MM.1S (cell line): Measurements from ENCODE around the gene NGRN.
A peak's percentile ranks its signal among the peaks of the same experiment; 100 is the strongest.
"Not testable (repeated sequence)": the region's sequence is repeated elsewhere in the genome, so short reads cannot be mapped to it uniquely, and the experiment has no call there.

Experiments used
- DNase-seq: peaks from one replicate; pipeline ENCODE4 v3.0.0-alpha.2; 2015
- H2AFZ ChIP-seq: fragments of 300-600 bp; sonication (generic); 2 replicates; pipeline ENCODE4 v1.6.0; 2016; ENCODE audit warnings: antibody characterized with exemption, low read length
- H3F3A ChIP-seq: fragments of 300-600 bp; sonication (generic); 2 replicates; pipeline ENCODE4 v1.6.1; 2016; ENCODE audit warnings: mild to moderate bottlenecking, antibody characterized with exemption, low read length, moderate library complexity, mixed read lengths; ENCODE audit not compliant: insufficient read depth
- H3K27ac ChIP-seq: fragments of 300-600 bp; sonication (generic); 2 replicates; pipeline ENCODE4 v1.5.1; 2016; ENCODE audit warnings: mild to moderate bottlenecking, low read length
- H3K27me3 ChIP-seq: fragments of 300-600 bp; sonication (generic); replicated peaks from 2 replicates; pipeline ENCODE4 v1.6.0; 2016; ENCODE audit warnings: low read length; ENCODE audit not compliant: insufficient read depth
- H3K36me3 ChIP-seq: fragments of 300-600 bp; sonication (generic); replicated peaks from 2 replicates; pipeline ENCODE4 v1.6.1; 2016; ENCODE audit warnings: mild to moderate bottlenecking, low read length, mixed read lengths; ENCODE audit not compliant: insufficient read depth
- H3K4me1 ChIP-seq: fragments of 300-600 bp; sonication (generic); 2 replicates; pipeline ENCODE4 v1.6.1; 2016; ENCODE audit warnings: low read length, mixed read lengths
- H3K4me2 ChIP-seq: fragments of 300-600 bp; sonication (generic); 2 replicates; pipeline ENCODE4 v1.6.0; 2016; ENCODE audit warnings: low read depth, low read length
- H3K4me3 ChIP-seq: fragments of 300-600 bp; sonication (generic); 2 replicates; pipeline ENCODE4 v1.5.1; 2016; ENCODE audit warnings: low read length, mixed read lengths
- H3K79me2 ChIP-seq: fragments of 300-600 bp; sonication (generic); 2 replicates; pipeline ENCODE4 v1.6.1; 2016; ENCODE audit warnings: mixed run types, low read length, mixed read lengths
- H3K9ac ChIP-seq: fragments of 300-600 bp; sonication (generic); 2 replicates; pipeline ENCODE4 v1.6.1; 2016; ENCODE audit warnings: low read length, mixed read lengths
- H3K9me2 ChIP-seq: fragments of 300-600 bp; sonication (generic); replicated peaks from 2 replicates; pipeline ENCODE4 v1.6.1; 2016; ENCODE audit warnings: mild to moderate bottlenecking, low read length, mixed read lengths; ENCODE audit not compliant: insufficient read depth
- H3K9me3 ChIP-seq: fragments of 300-600 bp; sonication (generic); replicated peaks from 2 replicates; pipeline ENCODE4 v1.6.1; 2016; ENCODE audit warnings: mild to moderate bottlenecking, low read length, mixed read lengths; ENCODE audit not compliant: insufficient read depth
- H4K20me1 ChIP-seq: fragments of 300-600 bp; sonication (generic); 2 replicates; pipeline ENCODE4 v1.6.1; 2016; ENCODE audit warnings: mild to moderate bottlenecking, low read length, moderate library complexity, mixed read lengths; ENCODE audit not compliant: insufficient read depth
- CTCF ChIP-seq: fragments of 300-600 bp; sonication (generic); IDR thresholded peaks from 2 replicates; pipeline ENCODE4 v1.5.1; 2016; ENCODE audit warnings: antibody characterized with exemption, low read length, mixed read lengths
- EZH2 ChIP-seq: fragments of 300-600 bp; sonication (generic); optimal IDR thresholded peaks from 2 replicates; pipeline ENCODE3; 2017; ENCODE audit warnings: low read depth, mild to moderate bottlenecking, antibody characterized with exemption, low read length, mixed read lengths
- EZH2phosphoT487 ChIP-seq: fragments of 300-600 bp; sonication (generic); IDR thresholded peaks from 2 replicates; pipeline ENCODE4 v1.6.1; 2018; ENCODE audit warnings: antibody characterized with exemption, low read length

Gene NGRN

GRCh38 chr15:90294601-90295269 lies 29.3 kb downstream of the NGRN start:
- Histone ChIP-seq H3K4me3 (no peak overlapping the region), H3K4me2 (no peak overlapping the region), H3K9me2 (no peaks in the 10 kb centered on the region), H3K4me1 (peaks cover 5% of the 10 kb centered on the region; the same call in 1 of the 2 replicates), H3F3A (peaks cover 12% of the 10 kb centered on the region), H3K9ac (no peak overlapping the region), H2AFZ (no peak overlapping the region), H3K27me3 (peaks cover 10% of the 10 kb centered on the region), H3K36me3 (no peaks in the 10 kb centered on the region), H3K27ac (no peak overlapping the region), H3K79me2 (no peaks in the 10 kb centered on the region), H3K9me3 (no peaks in the 10 kb centered on the region), H4K20me1 (no peaks in the 10 kb centered on the region)
- DNase-seq: no peak
- no peak for TF ChIP-seq CTCF
- TF ChIP-seq EZH2phosphoT487: no peak

- no peak overlapping the region for H3K4me3 ChIP-seq
- TF ChIP-seq EZH2 (no peak), CTCF (no peak), EZH2phosphoT487 (no peak)
- no peaks in the 10 kb centered on the region for H3K36me3 ChIP-seq
- H3F3A ChIP-seq: peaks cover 12% of the 10 kb centered on the region
- no peak overlapping the region for H3K9ac ChIP-seq
- no peak overlapping the region for H3K27ac ChIP-seq
- no peak overlapping the region for H3K4me2 ChIP-seq
- no peak overlapping the region for H2AFZ ChIP-seq
- peaks cover 5% of the 10 kb centered on the region; the same call in 1 of the 2 replicates for H3K4me1 ChIP-seq
- no peak for DNase-seq
- no peaks in the 10 kb centered on the region for H3K9me2 ChIP-seq
- no peaks in the 10 kb centered on the region for H3K9me3 ChIP-seq
- peaks cover 10% of the 10 kb centered on the region for H3K27me3 ChIP-seq
- no peaks in the 10 kb centered on the region for H4K20me1 ChIP-seq
- no peaks in the 10 kb centered on the region for H3K79me2 ChIP-seq
Measured at GRCh38 chr15:90295270-90295648, 29.8 kb downstream of the NGRN start.

DNA sequence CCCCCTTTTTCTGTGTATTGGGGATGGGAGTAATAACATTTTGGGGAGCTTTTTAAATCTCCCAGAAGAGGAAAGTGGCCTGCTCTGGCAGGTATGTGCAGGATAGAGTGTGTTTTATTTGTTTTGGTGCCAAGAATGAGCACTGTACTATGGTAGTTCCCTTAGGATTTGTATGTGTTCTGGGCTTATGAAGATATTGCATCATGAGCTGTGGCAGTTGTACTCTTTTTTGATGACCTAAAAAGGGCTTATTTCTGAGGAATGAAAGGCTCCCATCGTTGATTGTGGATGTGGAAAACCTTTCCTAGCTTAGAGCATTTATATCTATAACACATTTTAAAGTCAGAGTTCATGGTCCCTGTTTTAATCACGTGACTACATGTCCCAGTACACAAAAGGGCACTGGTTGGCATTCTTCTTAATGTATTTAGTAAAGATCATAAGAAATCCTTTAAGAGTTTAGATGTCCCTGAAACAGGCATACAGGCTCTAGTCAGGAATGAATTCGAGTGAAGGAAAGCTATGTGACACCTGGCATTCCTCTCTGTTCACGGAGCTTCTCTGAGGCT lies 30.9 kb downstream of the NGRN start:
- H2AFZ ChIP-seq, H3K4me1 ChIP-seq, H3K9me3 ChIP-seq, H3K36me3 ChIP-seq, H3K27ac ChIP-seq, H4K20me1 ChIP-seq, H3K9me2 ChIP-seq, H3K9ac ChIP-seq, H3K4me3 ChIP-seq, DNase-seq, H3K79me2 ChIP-seq: not testable (repeated sequence)
- peak overlapping the region; percentile 30; the same call in 1 of the 2 replicates for H3K4me2 ChIP-seq
- H3F3A ChIP-seq: peaks cover 12% of the 10 kb centered on the region
- peaks cover 10% of the 10 kb centered on the region for H3K27me3 ChIP-seq

GRCh38 chr15:90297021-90297420 lies 31.5 kb downstream of the NGRN start:
- H3K27ac ChIP-seq: no peak overlapping the region
- H3F3A ChIP-seq: peaks cover 12% of the 10 kb centered on the region
- no peaks in the 10 kb centered on the region for H3K36me3 ChIP-seq
- H4K20me1 ChIP-seq: no peaks in the 10 kb centered on the region
- H2AFZ ChIP-seq: no peak overlapping the region
- peak overlapping the region; percentile 30 for H3K4me2 ChIP-seq
- peaks cover 5% of the 10 kb centered on the region; the same call in 1 of the 2 replicates for H3K4me1 ChIP-seq
- no peaks in the 10 kb centered on the region for H3K79me2 ChIP-seq
- peaks cover 10% of the 10 kb centered on the region for H3K27me3 ChIP-seq
- H3K9me2 ChIP-seq: no peaks in the 10 kb centered on the region
- H3K4me3 ChIP-seq: no peak overlapping the region
- peak; percentile 60 for DNase-seq
- no peaks in the 10 kb centered on the region for H3K9me3 ChIP-seq
- TF ChIP-seq EZH2phosphoT487 (no peak), CTCF (no peak), EZH2 (no peak)
- no peak overlapping the region for H3K9ac ChIP-seq
